ENCODE measurements around the gene RNF31. TPM values are rescaled to one million over a fixed set of nuclear protein-coding genes. Genes with fewer than 3 reads are reported as not detected.
"Not testable (repeated sequence)": the region's sequence is repeated elsewhere in the genome, so short reads cannot be mapped to it uniquely, and the experiment has no call there.

The RNF31 gene
- total and polyA plus RNA-seq, 7 donors: 13.6 to 57.8 (median 31.9) TPM

DNA sequence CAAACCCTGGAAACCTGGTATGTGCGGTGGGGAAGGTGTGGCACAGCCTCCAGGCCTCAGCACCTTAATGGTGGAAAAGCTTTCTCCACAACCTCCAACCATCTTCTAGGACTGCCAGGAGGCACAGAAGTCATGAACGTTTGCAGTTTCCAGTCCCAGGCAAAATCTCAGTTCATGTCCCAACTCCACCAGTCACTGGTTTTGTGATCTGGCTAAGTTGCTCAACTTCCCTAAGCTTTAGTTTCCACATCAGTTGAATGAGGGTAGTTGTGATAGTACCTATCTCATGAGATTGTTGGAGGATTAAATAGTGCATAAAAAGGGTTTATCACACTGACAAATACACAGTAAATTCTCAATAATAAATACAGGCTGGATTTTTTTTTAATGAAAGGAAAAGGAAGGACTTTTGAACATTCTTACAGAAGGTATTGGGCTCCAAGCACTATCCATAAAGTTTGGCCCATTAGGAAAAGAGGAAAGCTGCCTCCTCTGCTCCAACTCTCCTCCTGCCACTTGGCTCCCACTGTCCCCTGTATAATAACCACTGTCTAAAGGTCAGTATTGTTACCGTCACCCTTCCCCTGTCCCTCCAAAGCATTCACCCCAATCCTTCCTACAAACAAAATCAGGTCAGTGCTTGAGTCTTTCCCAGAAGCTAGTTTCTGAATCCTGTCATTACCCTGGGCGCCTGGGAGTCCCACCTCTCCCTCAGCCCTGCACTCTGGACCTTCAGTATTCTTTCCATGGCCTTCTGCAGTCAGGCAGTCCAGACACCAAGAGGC is 46.9 kb upstream of the RNF31 start:
- WGBS, 2 donors: 85 to 89% methylated on average over 4 of the region's 4 CpGs
- Histone ChIP-seq H3K27ac (no peak overlapping the region), H3K4me3 (no peak overlapping the region), H3K4me1 (peaks cover 0 to 2% (median under 1%) of the 10 kb centered on the region in 4 donors), H3K27me3 (no peaks in the 10 kb centered on the region), H3K9me3 (no peaks in the 10 kb centered on the region), H3K36me3 (peaks cover 0 to 12% (median 0%) of the 10 kb centered on the region in 4 donors)
- TF ChIP-seq, protein P1, sequence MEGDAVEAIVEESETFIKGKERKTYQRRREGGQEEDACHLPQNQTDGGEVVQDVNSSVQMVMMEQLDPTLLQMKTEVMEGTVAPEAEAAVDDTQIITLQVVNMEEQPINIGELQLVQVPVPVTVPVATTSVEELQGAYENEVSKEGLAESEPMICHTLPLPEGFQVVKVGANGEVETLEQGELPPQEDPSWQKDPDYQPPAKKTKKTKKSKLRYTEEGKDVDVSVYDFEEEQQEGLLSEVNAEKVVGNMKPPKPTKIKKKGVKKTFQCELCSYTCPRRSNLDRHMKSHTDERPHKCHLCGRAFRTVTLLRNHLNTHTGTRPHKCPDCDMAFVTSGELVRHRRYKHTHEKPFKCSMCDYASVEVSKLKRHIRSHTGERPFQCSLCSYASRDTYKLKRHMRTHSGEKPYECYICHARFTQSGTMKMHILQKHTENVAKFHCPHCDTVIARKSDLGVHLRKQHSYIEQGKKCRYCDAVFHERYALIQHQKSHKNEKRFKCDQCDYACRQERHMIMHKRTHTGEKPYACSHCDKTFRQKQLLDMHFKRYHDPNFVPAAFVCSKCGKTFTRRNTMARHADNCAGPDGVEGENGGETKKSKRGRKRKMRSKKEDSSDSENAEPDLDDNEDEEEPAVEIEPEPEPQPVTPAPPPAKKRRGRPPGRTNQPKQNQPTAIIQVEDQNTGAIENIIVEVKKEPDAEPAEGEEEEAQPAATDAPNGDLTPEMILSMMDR (IDR thresholded peaks at IDR 0.05): no peak
- TF ChIP-seq POLR2AphosphoS5 (IDR thresholded peaks at IDR 0.05) (no peak), EP300 (IDR thresholded peaks at IDR 0.05) (no peak), POLR2A (IDR thresholded peaks at IDR 0.05) (no peak)
- intact Hi-C loops (cut with DNase I): no loop called here
- no peak for DNase-seq

DNA sequence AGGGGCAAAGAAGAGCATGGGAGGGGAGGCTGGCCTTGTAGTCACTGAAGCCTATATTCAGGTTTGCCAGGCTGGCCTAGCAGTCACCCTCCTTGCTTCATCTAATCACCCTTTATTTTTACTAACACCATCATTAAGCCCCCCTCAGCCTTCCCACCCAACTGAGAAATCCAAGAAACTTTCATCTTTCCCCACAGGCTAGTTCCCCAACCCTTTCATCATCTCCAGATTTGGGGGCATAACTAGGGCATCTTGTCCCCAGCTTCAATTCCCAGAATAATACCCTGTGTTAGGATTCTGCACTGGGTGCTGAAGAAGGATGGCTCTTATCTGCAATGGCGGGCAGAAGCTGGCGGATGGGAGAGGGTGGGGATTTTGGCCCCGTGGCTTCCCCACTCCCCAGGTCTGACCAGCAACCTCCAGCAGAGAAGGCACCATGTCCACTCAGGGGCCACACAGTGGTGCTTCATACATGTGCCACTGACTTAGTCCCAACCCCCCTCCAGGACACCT is 46.3 kb upstream of the RNF31 start:
- no peaks in the 10 kb centered on the region for H3K27me3 ChIP-seq
- H3K9me3 ChIP-seq: no peaks in the 10 kb centered on the region
- no peak for TF ChIP-seq POLR2A (IDR thresholded peaks at IDR 0.05)
- no peak for TF ChIP-seq EP300 (IDR thresholded peaks at IDR 0.05)
- TF ChIP-seq, protein P1 (IDR thresholded peaks at IDR 0.05): no peak
- TF ChIP-seq POLR2AphosphoS5 (IDR thresholded peaks at IDR 0.05): no peak
- no peak for DNase-seq
- H3K4me3 ChIP-seq: no peak overlapping the region
- no peaks in the 10 kb centered on the region for H3K4me1 ChIP-seq
- intact Hi-C loops (cut with DNase I): no loop called here
- no peak overlapping the region for H3K27ac ChIP-seq
- WGBS, 2 donors: 95 to 96% methylated on average over 3 of the region's 3 CpGs
- H3K36me3 ChIP-seq: peaks cover 0 to 12% (median 0%) of the 10 kb centered on the region in 4 donors

GRCh38 chr14:24102357-24103048 is 44.8 kb upstream of the RNF31 start:
- H3K9me3 ChIP-seq: no peaks in the 10 kb centered on the region
- intact Hi-C loops (cut with DNase I): no loop called here
- 92 to 97% methylated on average over 7 of the region's 7 CpGs for WGBS, 2 donors

GRCh38 chr14:24103451-24103850 is 43.8 kb upstream of the RNF31 start:
- TF ChIP-seq EP300 (IDR thresholded peaks at IDR 0.05): no peak
- no peak for TF ChIP-seq POLR2A (IDR thresholded peaks at IDR 0.05)
- no peak for TF ChIP-seq POLR2AphosphoS5 (IDR thresholded peaks at IDR 0.05)
- TF ChIP-seq, protein P1 (IDR thresholded peaks at IDR 0.05): no peak
- intact Hi-C loops (cut with DNase I): no loop called here
- Histone ChIP-seq H3K36me3 (peaks cover 0 to 9% (median 0%) of the 10 kb centered on the region in 4 donors), H3K27ac (no peak overlapping the region), H3K4me1 (peaks cover 0 to under 1% (median 0%) of the 10 kb centered on the region in 4 donors), H3K4me3 (no peak overlapping the region), H3K27me3 (no peaks in the 10 kb centered on the region), H3K9me3 (no peaks in the 10 kb centered on the region)
- DNase-seq: no peak
- 95% methylated on average over 13 of the region's 13 CpGs for WGBS, 2 donors

More at GRCh38 chr14:24102357-24103048, 44.8 kb upstream of the RNF31 start:
- TF ChIP-seq POLR2AphosphoS5 (IDR thresholded peaks at IDR 0.05) (no peak), POLR2A (IDR thresholded peaks at IDR 0.05) (no peak)
- Histone ChIP-seq H3K4me1 (no peaks in the 10 kb centered on the region), H3K36me3 (peaks cover 0 to 12% (median 0%) of the 10 kb centered on the region in 4 donors), H3K4me3 (no peak overlapping the region), H3K27ac (no peak overlapping the region), H3K27me3 (no peaks in the 10 kb centered on the region)
- DNase-seq: no peak

- not testable (repeated sequence) for H3K27ac ChIP-seq, H3K9me3 ChIP-seq, H3K4me3 ChIP-seq, H3K27me3 ChIP-seq, H3K36me3 ChIP-seq, DNase-seq, H3K4me1 ChIP-seq
- intact Hi-C loops (cut with DNase I): loop anchor here (5.0 kb wide), 1 partner anchor 93 kb away; no protein-coding TSS in a partner anchor
- WGBS, 2 donors: 91 to 93% methylated on average over 8 of the region's 8 CpGs
Observed at GRCh38 chr14:24105609-24106239, 41.6 kb upstream of the RNF31 start.

Measured in sigmoid colon (tissue), 7 donors.